ENCODE results near the gene CFC1. TPM values are rescaled to one million over a fixed set of nuclear protein-coding genes. Genes with fewer than 3 reads are reported as not detected.
"Not testable (repeated sequence)": the region's sequence is repeated elsewhere in the genome, so short reads cannot be mapped to it uniquely, and the experiment has no call there.

CFC1 gene
- total RNA-seq, result not detected
- long read RNA-seq, result 0 reads

- ATAC-seq; DNase-seq (ENCODE audit: missing footprints); intact Hi-C loops (cut with DNase I): not testable (repeated sequence)
Observed at GRCh38 chr2:130599393-130599792, at the start of gene CFC1. CFC1 (minus strand) TSS chr2:130599575; CDS start chr2:130599287, 288 bp downstream.

DNA sequence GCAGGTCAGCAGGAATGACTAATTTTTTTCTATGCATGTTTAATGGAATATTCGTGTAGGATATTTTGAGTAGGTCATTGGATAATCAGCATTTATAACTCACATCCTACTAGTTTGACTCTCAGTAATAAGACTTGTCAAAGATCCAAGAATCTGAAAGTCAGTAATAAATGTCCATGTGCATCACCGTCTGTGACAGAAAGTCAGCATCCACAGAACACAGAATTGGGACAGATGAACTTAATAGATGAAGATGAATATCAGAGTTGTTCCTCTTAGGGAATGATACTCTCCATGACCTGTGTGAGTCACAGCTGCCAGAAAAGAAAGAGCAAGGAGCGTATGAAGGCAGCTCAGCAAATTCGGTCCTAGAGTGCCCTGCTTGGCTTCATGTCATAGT lies 42.3 kb upstream of the CFC1 start:
- intact Hi-C loops (cut with DNase I); DNase-seq (ENCODE audit: missing footprints); ATAC-seq: not testable (repeated sequence)

GRCh38 chr2:130638973-130639372 lies 39.6 kb upstream of the CFC1 start:
- intact Hi-C loops (cut with DNase I); ATAC-seq; DNase-seq (ENCODE audit: missing footprints): not testable (repeated sequence)

DNA sequence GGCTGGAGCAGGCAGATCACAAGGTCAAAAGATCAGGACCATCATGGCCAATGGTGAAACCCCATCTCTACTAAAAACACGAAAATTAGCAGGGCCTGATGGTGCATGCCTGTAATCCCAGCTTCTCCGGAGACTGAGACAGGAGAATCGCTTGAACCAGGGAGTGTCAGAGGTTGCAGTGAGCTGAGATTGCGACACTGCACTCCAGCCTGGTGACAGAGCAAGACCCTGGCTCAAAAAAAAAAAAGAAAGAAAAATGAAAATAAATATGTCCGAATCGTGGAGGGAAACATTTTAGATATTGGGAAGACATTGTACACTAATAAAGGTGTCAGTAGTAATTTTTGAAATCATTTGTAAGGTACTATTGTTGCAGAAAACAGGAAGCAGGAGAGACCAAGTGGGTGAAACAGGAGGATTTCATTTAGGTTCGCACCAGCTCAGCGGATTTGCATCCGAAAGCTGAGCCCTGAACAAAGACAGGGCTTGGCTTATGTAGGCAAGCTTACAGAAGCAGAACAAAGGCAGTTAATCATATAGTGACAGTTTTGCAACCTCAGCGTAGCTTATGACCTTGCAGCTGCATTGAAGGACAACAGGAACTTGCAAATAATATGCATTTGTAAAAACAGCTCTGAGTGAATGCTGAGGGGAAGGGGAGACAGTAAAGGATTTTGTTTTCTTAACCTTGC lies 29.6 kb upstream of the CFC1 start:
- DNase-seq (ENCODE audit: missing footprints); ATAC-seq; intact Hi-C loops (cut with DNase I): not testable (repeated sequence)

- intact Hi-C loops (cut with DNase I); DNase-seq (ENCODE audit: missing footprints); ATAC-seq: not testable (repeated sequence)
Observed at GRCh38 chr2:130611140-130611539, 11.8 kb upstream of the CFC1 start, which contains the start of gene POTEJ. POTEJ (plus strand) TSS chr2:130611440; CDS start chr2:130611533, 93 bp downstream.

DNA sequence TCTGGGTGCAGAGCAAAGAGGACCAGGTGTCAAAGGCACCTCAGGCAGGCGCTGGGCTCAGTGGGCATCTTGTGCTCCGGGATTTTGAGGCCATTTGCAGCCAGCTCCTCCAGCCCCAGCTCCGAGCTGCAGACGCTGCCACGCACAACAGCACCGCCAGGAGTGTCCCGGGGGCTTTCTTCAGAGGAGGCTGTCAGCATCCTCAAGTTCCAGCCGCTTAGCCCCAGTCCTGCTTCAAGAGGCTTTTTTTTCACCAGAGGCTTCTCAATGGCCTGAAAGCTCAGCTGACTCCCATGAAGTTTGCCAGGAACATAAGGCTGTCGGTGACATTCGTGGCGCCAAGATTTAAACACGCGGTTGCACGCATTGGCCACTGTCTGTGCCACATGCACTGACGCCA lies 11.1 kb upstream of the CFC1 start:
- not testable (repeated sequence) for ATAC-seq; DNase-seq (ENCODE audit: missing footprints)

GRCh38 chr2:130609002-130609920 lies 9.9 kb upstream of the CFC1 start:
- intact Hi-C loops (cut with DNase I); ATAC-seq; DNase-seq (ENCODE audit: missing footprints): not testable (repeated sequence)

More for the DNA sequence above, 11.1 kb upstream of the CFC1 start:
- intact Hi-C loops (cut with DNase I), result not testable (repeated sequence)

DNA sequence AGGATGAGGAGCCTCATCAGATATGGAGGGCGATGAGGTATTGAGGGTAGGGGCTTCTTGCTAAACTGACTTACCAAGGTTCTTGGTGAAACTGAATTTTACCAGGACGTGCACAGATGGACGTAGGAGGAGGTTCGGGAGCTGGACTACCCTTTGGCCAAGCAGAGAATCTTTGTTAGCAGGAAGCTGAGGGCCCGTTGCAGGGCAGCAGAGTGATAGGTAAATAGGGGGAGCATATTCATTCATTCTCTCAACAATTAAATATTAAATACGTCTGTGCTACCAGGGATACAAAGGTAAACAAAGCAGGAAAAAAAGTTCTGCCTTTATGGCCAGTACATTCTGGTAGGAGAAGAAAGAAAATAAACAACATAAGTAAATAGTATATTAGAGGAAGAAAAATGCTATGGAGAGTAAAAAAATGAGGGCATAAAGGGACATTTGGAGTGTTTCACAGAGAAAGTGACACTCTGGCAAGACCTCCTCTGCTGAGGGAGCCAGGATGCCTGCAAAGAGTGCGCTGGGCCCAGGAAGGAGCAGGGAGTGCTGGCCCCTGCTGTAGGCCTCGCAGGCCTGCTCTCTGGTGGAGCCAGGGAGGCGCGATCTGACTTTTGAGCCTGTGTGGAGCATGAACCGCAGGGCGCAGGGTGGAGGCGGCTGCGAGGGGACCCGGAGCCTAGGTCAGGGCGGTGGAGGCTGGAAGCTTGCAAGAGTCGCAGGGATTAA lies 9.1 kb upstream of the CFC1 start:
- not testable (repeated sequence) for ATAC-seq; DNase-seq (ENCODE audit: missing footprints)

GRCh38 chr2:130601648-130602302 lies 2.4 kb upstream of the CFC1 start:
- peak; percentile 66 for ATAC-seq
- DNase-seq (ENCODE audit: missing footprints); intact Hi-C loops (cut with DNase I): not testable (repeated sequence)

More for the DNA sequence above, 9.1 kb upstream of the CFC1 start:
- intact Hi-C loops (cut with DNase I), result not testable (repeated sequence)

DNA sequence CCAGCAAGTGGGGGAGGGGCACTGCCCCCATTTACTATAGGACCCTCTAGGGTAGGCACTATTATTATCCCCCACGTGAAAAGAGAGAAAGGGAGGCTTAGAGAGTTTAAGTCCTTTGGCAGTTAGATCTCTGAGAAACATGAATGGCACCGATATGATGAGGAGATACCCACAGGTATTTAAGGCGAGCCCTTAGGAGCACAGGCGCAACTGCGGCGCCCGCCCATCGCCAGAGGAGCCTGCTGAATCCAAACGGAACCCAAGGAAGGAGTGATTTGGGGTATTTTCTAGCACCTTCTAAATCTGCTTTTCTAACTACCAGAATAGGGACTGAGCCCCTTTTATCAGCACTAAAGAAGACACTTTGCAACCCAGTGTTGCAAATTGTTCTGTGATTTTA lies 551 bp upstream of the CFC1 start:
- intact Hi-C loops (cut with DNase I); ATAC-seq: not testable (repeated sequence)
- peak; percentile 9 for DNase-seq (ENCODE audit: missing footprints)

DNA sequence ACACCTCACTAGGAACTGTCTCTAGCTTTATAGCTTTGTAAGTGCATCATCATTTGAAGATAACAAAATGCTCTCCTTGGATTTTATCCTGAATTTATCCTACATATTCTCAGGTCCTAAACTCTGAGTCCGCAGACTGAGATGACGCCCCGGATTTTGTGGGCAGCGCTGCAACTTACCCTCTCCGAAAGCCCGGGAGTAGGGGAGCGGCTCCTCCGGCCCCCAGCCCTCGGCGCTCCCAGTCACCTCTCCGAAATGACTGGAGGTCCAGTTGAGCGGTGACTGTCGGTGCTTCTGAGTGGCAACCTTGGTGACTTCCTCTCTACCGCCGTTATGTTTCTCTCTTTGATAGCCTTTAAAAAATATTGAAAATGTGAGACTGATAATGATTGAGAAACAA lies 912 bp downstream of the CFC1 start:
- intact Hi-C loops (cut with DNase I); DNase-seq (ENCODE audit: missing footprints); ATAC-seq: not testable (repeated sequence)

GRCh38 chr2:130597994-130598393 lies 1.4 kb downstream of the CFC1 start:
- ATAC-seq; DNase-seq (ENCODE audit: missing footprints); intact Hi-C loops (cut with DNase I): not testable (repeated sequence)

- intact Hi-C loops (cut with DNase I); ATAC-seq; DNase-seq (ENCODE audit: missing footprints): not testable (repeated sequence)
Observed at GRCh38 chr2:130596757-130597156, 2.6 kb downstream of the CFC1 start.

DNA sequence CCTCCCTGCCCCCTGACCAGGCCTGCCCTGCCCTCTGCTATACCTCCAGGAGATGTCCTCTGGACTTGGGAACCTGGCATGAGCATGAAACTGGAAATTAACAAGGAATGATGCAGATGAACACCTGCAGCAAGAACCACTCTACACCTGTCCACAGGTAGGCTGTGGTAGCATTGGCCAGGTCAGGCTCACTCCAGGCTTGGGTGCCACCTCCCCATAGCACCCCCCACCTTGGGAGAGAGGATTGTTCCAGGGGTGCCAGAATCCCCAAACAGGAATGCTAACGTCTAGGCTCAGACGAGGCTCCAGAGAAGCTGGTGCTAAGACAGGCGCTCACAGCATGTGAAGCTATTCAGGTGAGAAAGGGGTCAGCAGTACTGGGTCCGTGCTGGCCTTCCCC lies 5.4 kb downstream of the CFC1 start:
- intact Hi-C loops (cut with DNase I); ATAC-seq: not testable (repeated sequence)
- peak; percentile 48 for DNase-seq (ENCODE audit: missing footprints)

DNA sequence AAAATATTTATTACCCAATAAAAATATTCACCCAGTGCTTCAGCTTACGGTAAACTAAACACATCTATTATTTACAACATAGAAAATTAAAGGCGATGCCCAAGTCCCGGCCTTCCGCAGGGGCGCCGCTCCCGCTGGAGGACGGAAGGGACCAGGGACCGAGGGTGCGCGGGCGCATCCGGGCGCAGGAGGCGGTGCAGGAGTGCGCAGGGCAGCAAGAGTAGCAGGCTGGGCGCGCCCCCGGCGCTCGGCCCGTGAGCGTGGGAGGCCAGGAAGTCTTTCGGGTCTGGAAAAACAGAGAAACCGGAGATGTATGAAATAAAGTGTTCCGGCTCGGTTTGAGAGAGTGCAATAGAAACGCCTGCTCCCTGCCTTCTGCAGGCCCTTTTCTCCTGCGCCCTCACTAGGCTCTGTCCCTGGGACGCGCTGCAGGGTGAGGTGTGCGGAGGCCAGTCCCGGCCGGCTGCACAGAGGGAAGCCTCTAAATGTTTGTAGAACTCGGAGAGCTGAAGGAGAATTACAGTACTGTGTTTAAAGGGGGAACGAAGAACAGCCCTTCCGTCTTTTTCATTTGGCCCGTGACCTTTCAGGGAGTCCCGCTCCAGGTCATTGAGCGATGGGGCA lies 6.5 kb downstream of the CFC1 start:
- ATAC-seq; intact Hi-C loops (cut with DNase I); DNase-seq (ENCODE audit: missing footprints): not testable (repeated sequence)

DNA sequence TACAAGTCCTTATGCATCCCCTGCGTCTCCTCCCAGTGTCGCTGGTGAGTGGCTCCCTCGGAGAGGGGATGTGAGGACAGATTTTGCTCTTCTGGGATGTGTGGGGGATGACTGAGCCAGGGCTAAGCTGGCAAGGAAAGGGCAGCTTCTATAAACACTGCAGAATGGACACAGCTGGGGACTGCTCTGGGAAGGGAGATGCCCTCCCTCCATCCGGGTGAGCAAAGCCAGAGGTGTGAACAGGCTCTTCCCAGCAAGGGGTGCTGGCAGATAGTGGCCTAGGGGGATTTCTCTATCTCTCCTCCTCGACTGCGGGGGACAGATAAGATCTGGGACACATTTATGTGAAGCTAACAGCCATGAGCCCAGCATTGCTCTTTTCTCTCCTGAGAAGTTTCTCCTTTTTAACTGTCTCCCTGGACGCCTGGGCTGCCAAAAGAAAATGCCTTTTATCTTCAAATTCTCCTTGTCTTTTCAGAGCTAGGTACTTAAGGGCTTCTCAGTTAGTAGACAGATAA lies 8.5 kb downstream of the CFC1 start:
- not testable (repeated sequence) for DNase-seq (ENCODE audit: missing footprints)
- peak; percentile 43 for ATAC-seq

GRCh38 chr2:130590170-130590841 lies 9.1 kb downstream of the CFC1 start:
- intact Hi-C loops (cut with DNase I); ATAC-seq; DNase-seq (ENCODE audit: missing footprints): not testable (repeated sequence)

More for the DNA sequence above, 8.5 kb downstream of the CFC1 start:
- intact Hi-C loops (cut with DNase I), result not testable (repeated sequence)

Measured in Right ventricle myocardium inferior (tissue), 1 donor.